Suprapubic skin (tissue), 4 donors: ENCODE data around the gene ABHD17A. TPM values are rescaled to one million over a fixed set of nuclear protein-coding genes. Genes with fewer than 3 reads are reported as not detected.

Experiments
- DNase-seq, 2 donors: peaks; one replicate each; pipeline ENCODE4 v3.0.0-alpha.2; 2019; ENCODE audit warnings: low spot score in 2 of 2
- H3K27ac ChIP-seq: fragments of 200-600 bp; sonication (generic); one replicate; pipeline ENCODE4 v1.5.1; 2019
- H3K27me3 ChIP-seq: fragments of 200-600 bp; sonication (generic); one replicate; pipeline ENCODE4 v1.5.1; 2019
- H3K36me3 ChIP-seq: fragments of 200-600 bp; sonication (generic); one replicate; pipeline ENCODE4 v1.5.1; 2019
- H3K4me1 ChIP-seq: fragments of 200-600 bp; sonication (generic); one replicate; pipeline ENCODE4 v1.5.1; 2019
- H3K4me3 ChIP-seq: fragments of 200-600 bp; sonication (generic); one replicate; pipeline ENCODE4 v1.5.1; 2019; ENCODE audit warnings: mild to moderate bottlenecking
- H3K9me3 ChIP-seq: fragments of 200-600 bp; sonication (generic); one replicate; pipeline ENCODE4 v1.5.1; 2019
- CTCF ChIP-seq, 2 donors: fragments of 200-600 bp in 1 of 2; fragments of 450-650 bp in 1 of 2; sonication (generic) in 1 of 2; IDR thresholded peaks; one replicate each; pipeline ENCODE4 v1.5.1; 2016 to 2019; ENCODE audit warnings: antibody characterized with exemption in 2 of 2, mild to moderate bottlenecking in 1 of 2, moderate library complexity in 1 of 2
- EP300 ChIP-seq: sonication (generic); formaldehyde crosslinking; IDR thresholded peaks from one replicate; pipeline ENCODE4 v1.6.1; 2017; ENCODE audit warnings: antibody characterized with exemption
- POLR2A ChIP-seq, 2 donors: fragments of 450-650 bp; IDR thresholded peaks; one replicate each; pipeline ENCODE4 v1.6.1; 2017; ENCODE audit warnings: antibody characterized with exemption in 2 of 2, mild to moderate bottlenecking in 2 of 2, moderate library complexity in 2 of 2
- POLR2AphosphoS5 ChIP-seq, 3 donors: sonication (generic); formaldehyde crosslinking; IDR thresholded peaks; one replicate each; pipeline ENCODE4 v1.6.1; 2017; ENCODE audit warnings: antibody characterized with exemption in 3 of 3
- WGBS: methylation state at CpG from one replicate; pipeline ENCODE4 v1.1.5; 2018; 5-methylcytosine and 5-hydroxymethylcytosine counted together
- total RNA-seq, 4 donors: library from RNA; depleted of rRNA; stranded (reverse); fragments of >200 nt; gene quantifications; one replicate each; pipeline ENCODE4 v1.1.0, GENCODE V29; 2016

ABHD17A gene
- total RNA-seq, 4 donors from 2014 or later, result 82.3 to 120 (median 110) TPM

DNA sequence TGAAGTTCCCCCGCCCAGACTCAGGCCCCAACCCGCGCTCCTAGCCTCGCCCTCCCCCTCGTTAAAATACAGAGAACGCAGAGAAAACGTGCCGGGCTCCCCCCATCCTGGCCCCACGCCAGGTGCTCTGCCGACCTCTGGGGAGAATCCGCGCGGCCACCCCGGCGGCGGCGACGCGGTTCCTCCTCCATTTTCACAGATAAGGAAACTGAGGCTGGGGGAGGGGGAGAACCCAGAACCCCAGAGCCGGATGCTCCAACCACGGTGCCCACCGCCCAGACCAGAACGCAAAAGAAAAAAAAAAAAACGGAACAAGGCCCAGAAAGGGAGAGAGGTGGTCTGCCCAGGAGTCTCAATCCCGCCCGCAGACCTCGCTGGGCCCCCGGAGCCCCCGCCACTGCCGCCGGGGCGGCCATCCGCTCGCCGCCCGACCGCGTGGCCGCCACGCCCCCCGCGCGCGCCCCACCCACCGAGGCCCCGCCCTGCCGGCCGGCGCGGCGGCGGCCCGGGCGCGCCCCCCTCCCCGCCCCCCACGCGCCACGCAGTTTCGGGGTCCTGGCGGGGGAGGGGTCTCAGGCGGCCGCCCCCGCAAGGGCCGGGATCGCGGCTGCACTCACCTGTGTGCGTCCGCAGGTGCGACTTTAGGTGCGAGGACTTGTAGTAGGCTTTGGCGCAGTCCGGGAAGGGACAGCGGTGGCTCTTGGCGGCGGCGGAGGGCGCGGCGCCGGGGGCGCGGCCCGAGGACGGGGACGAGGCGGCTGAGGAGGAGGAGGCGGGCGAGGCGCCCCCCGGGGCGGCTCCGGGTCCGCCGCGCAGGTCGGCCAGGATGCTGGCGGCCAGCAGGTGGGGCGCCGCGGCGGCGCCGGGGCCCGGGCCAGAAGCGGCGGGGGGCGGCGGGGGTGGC, 22.6 kb downstream of the ABHD17A start:
- TF ChIP-seq POLR2AphosphoS5 (IDR thresholded peaks at IDR 0.05) (no peak), EP300 (no peak), CTCF (IDR thresholded peaks at IDR 0.05) (no peak), POLR2A (IDR thresholded peaks at IDR 0.05) (no peak)
- Histone ChIP-seq H3K4me3 (peak overlapping the region; percentile 91), H3K36me3 (no peaks in the 10 kb centered on the region), H3K4me1 (peaks cover 62% of the 10 kb centered on the region), H3K27ac (peak overlapping the region; percentile 75), H3K9me3 (no peaks in the 10 kb centered on the region), H3K27me3 (no peaks in the 10 kb centered on the region)
- 1% methylated on average over 62 of the region's 109 CpGs for WGBS
- peak in 1 of 2 donors; percentile 79 for DNase-seq

DNA sequence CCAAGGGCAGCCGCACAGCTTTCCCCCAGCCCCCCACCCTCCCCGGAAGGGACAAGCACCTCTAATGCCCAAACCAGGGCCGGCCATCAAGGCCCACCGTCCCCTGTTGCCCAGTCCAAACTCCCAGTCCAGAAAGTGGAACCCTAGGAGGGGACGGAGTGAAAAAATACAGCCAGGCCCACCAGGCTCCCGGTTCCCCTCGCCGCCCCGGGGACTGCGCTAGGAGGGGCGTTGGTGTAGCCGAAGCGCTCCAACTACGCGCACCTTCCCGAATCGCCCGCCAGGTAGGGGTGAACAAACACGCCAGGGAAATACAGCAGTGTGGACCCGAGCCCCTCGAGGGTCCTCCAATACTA, 23.2 kb downstream of the ABHD17A start:
- DNase-seq, result no peak
- peaks cover 68% of the 10 kb centered on the region for H3K4me1 ChIP-seq
- WGBS, result 3% methylated on average over 14 of the region's 21 CpGs
- H3K27me3 ChIP-seq, result no peaks in the 10 kb centered on the region
- no peaks in the 10 kb centered on the region for H3K9me3 ChIP-seq
- H3K27ac ChIP-seq, result peak overlapping the region; percentile 75
- peak overlapping the region; percentile 91 for H3K4me3 ChIP-seq
- TF ChIP-seq POLR2A (IDR thresholded peaks at IDR 0.05) (no peak), EP300 (no peak), POLR2AphosphoS5 (IDR thresholded peaks at IDR 0.05) (no peak), CTCF (IDR thresholded peaks at IDR 0.05) (no peak)
- H3K36me3 ChIP-seq, result no peaks in the 10 kb centered on the region

- peaks cover 73% of the 10 kb centered on the region for H3K4me1 ChIP-seq
- peak overlapping the region; percentile 91 for H3K4me3 ChIP-seq
- no peaks in the 10 kb centered on the region for H3K9me3 ChIP-seq
- WGBS, result 33% methylated on average over 23 of the region's 23 CpGs
- H3K36me3 ChIP-seq, result no peaks in the 10 kb centered on the region
- H3K27ac ChIP-seq, result no peak overlapping the region
- H3K27me3 ChIP-seq, result no peaks in the 10 kb centered on the region
- no peak for DNase-seq
- TF ChIP-seq EP300 (no peak), CTCF (IDR thresholded peaks at IDR 0.05) (no peak), POLR2A (IDR thresholded peaks at IDR 0.05) (no peak), POLR2AphosphoS5 (IDR thresholded peaks at IDR 0.05) (no peak)
Observed at GRCh38 chr19:1861599-1862031, 23.7 kb downstream of the ABHD17A start.

GRCh38 chr19:1860821-1861598, 24.3 kb downstream of the ABHD17A start:
- peaks cover 79% of the 10 kb centered on the region for H3K4me1 ChIP-seq
- no peak overlapping the region for H3K27ac ChIP-seq
- 53% methylated on average over 19 of the region's 28 CpGs for WGBS
- TF ChIP-seq EP300, result no peak
- TF ChIP-seq POLR2A (IDR thresholded peaks at IDR 0.05), result no peak
- no peak for TF ChIP-seq POLR2AphosphoS5 (IDR thresholded peaks at IDR 0.05)
- no peak for TF ChIP-seq CTCF (IDR thresholded peaks at IDR 0.05)
- H3K9me3 ChIP-seq, result no peaks in the 10 kb centered on the region
- no peaks in the 10 kb centered on the region for H3K27me3 ChIP-seq
- DNase-seq, result no peak
- H3K4me3 ChIP-seq, result peak overlapping the region; percentile 91
- no peaks in the 10 kb centered on the region for H3K36me3 ChIP-seq
